DMS114 treated with DMSO at 0.1 percent for 48 hours (cell line): Measurements from ENCODE around the gene ESYT3.
"Not testable (repeated sequence)": the region's sequence is repeated elsewhere in the genome, so short reads cannot be mapped to it uniquely, and the experiment has no call there.

Experiments used
- DNase-seq: peaks from one replicate; lab custom pipeline; 2025; ENCODE audit not compliant: unreplicated experiment; lab: John Stamatoyannopoulos, UW

ESYT3 gene

GRCh38 chr3:138491971-138492370 is 57.6 kb downstream of the ESYT3 start:
- no peak for DNase-seq

DNA sequence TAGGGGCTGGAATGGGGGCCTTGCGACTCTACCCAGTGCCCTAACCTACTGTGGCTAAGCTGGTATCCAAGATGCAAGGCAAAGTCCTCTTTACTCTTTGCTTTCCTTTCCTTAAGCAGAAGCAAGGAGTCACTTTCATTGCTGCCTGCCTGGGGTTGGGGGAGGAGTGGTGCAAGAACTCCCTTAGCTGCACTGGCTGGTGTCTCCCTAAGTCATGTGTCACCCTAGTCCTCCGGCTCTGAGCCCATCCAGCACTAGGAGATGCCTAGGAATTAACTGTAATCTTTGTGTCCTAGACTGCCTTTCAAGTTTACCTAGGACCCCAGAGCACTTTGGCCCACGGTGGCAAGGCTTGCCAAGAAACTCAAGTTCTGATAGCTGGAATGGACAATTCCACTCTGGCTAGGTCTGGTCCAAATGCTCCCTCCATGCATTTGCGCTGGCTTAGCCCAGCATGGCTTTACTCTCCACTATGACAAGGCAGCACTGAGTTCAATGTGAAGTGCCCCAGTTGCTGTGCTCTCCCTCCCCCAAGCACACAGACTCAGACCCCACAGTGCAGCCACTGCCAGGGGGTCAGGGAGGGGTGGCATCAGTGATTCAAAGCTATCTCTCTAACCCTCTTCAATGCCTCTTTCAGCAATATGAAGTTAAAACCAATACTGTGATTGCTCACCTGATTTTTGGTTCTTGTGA is 58.7 kb downstream of the ESYT3 start:
- no peak for DNase-seq

- DNase-seq = no peak
Observed at GRCh38 chr3:138493804-138494606, 59.6 kb downstream of the ESYT3 start.

DNA sequence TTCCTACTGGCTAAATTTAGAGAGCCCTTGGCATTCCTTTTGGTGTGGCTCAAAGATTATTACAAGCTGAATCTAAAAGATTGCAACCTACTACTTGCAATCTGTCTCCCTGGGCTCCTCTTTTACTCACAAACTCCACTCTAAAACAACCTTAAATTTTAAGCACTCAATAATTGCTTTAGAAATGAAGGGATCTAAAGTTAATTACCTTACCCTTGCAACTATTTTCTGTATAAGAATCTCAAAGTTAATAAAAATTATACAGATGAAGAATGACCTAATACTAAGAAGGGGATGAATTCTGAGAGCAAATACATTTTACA is 60.2 kb downstream of the ESYT3 start:
- no peak for DNase-seq

DNA sequence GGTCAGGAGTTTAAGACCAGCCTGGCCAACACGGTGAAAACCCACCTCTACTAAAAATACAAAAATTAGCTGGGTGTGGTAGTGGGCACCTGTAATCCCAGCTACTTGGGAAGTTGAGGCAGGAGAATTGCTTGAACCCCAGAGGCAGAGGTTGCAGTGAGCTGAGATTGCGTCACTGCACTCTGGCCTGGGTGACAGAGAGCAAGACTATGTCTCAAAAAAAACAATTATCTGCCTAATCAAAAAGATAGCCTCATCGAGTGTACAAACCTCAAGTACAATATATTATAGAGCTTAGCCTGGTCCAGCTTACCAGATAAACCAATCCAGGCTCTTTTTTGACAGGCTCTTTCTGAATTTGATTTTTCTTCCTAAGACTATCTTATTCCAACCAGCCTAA is 61.2 kb downstream of the ESYT3 start:
- DNase-seq = not testable (repeated sequence)

GRCh38 chr3:138496436-138496835 is 62.0 kb downstream of the ESYT3 start:
- no peak for DNase-seq

DNA sequence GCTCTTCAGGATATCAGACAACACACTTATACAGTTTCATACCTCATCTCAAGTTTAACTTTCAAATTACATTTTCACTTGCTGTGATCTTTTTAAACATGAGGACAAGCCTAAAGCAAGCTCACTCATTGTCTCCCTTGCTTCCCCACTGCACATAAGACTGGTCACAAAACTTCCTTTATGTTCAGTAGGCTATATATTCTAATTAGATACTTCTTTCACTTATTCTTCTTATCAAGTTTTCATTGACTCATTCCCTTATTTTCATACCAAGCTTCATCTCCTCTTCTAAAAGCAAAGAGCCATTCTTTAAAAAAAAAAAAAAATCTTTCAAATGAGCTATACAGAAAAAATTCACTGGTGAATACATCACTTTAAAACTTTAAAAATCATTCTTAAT is 62.6 kb downstream of the ESYT3 start:
- no peak for DNase-seq

DNA sequence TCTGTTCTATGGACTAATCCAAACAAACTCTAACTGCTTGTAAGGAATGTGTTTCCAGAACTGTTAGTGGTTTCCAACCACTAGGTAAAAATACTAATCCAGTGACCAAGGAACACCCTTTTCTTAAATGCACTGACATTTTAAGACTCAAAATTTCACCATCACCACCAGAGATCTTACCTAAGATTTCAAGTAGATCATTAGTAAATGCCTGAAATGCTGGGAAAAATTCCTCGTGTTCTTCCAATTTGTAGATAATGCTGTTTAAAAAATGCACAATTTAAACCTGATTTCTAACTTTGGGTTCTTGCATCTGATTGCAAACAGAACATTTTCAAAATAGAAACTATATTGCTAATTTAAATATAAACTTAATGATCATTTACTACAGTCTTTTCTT is 63.4 kb downstream of the ESYT3 start:
- DNase-seq = no peak

DNA sequence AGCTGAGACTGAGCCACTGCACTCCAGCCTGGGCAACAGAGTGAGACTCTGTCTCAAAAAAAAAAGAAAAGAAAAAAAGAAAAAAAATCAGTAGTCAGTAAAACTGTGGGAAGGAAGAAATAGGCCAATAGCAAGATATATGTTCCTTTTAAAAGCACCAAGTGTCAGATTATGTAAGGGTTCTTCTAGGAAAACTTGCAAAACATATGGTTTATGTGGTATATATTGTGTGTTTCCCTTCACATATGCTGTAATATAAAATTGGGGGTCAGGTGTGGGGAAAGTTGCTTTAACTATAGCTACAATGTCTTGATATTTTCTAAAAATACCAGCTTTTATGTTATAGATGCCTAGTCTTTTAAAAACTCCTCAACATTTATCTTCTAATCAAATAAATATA is 64.6 kb downstream of the ESYT3 start:
- DNase-seq = no peak

DNA sequence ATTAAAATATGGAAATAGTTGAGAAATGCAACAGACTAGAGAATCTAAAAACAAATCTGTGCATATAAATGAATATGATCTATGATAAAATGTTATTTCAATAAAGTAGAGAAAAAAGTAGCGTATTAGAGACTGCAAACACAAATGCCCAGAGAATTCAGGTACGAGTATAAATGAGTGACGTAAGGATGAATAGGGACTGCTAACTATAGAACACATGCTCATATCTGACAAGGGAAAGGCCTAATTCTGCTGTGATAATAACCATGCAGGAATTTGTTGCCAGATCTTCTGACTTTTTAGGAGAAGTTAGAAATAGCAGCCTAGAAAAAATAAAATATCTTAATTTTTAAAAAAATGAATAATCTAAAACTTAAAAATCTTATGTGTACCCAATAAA is 73.1 kb downstream of the ESYT3 start:
- DNase-seq = no peak

- DNase-seq = no peak
Observed at GRCh38 chr3:138509586-138509985, 75.2 kb downstream of the ESYT3 start.

- no peak for DNase-seq
Observed at GRCh38 chr3:138511945-138512344, 77.5 kb downstream of the ESYT3 start.

DNA sequence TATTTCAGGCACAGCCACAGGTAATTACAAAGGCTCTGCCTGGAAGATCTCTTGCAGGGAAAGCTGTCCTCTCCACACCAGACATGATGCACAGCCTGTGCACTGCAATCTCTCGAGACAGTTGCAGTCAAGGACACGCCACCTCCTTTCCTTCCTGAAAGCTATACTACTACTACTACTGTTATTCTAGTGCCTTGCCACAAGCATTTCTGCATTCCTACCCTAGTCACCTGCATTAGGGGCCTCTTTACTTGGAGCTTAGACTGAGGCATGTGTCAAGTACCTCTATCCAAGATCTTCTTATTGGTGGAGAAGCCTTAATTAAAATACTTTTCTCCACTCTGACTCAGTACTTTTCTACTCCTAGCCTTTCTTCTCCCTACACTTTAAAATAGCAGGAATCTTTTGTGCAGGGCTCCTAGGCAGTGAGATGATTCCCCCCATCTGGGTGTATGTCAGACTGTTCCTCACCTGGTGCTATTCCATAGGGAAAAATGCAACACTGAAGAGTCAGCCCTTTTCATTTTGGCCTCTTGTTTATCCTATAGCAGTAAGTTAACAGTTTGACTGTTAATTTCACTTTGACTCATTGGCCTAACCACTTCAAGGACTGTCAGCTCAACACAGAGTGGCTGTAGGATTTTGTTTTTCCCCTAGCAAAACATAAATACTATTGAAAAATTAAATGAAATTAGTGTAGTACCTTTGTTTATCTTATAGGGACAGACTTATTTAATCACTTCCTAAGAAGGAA is 78.9 kb downstream of the ESYT3 start:
- no peak for DNase-seq

DNA sequence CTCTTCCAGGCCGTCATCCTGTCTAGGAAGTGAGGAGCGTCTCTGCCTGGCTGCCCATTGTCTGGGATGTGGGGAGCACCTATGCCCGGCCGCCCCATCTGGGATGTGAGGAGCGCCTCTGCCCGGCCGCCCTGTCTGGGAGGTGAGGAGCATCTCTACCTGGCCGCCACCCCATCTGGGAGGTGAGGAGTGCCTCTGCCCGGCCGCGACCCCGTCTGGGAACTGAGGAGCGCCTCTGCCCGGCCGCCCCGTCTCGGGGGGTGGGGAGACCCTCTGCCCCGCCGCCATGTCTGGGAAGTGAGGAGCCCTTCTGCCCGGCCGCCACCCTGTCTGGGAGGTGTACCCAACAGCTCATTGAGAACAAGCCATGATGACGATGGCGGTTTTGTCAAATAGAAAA is 87.0 kb downstream of the ESYT3 start:
- DNase-seq = not testable (repeated sequence)
